GM12891 (cell line): ENCODE data around the gene ABL1.

Experiments used
- PAX5 ChIP-seq: IDR thresholded peaks from 2 replicates; pipeline ENCODE4 v1.6.1; 2011; ENCODE audit warnings: low read length, moderate library complexity, mild to moderate bottlenecking; ENCODE audit not compliant: insufficient read depth, severe bottlenecking
- POLR2A ChIP-seq: IDR thresholded peaks from 2 replicates; pipeline ENCODE4 v1.6.1; 2011; ENCODE audit warnings: low read depth, low read length, control low read depth
- POLR2AphosphoS5 ChIP-seq: IDR thresholded peaks from 2 replicates; pipeline ENCODE4 v1.6.1; 2011; ENCODE audit warnings: low read depth, low read length, control low read depth
- POU2F2 ChIP-seq: IDR thresholded peaks from 2 replicates; pipeline ENCODE4 v1.6.1; 2011; ENCODE audit warnings: low read depth, mild to moderate bottlenecking, control low read depth, low read length, moderate library complexity
- SPI1 ChIP-seq: IDR thresholded peaks from 2 replicates; pipeline ENCODE4 v1.6.1; 2011; ENCODE audit warnings: low read depth, low read length, control low read depth
- TAF1 ChIP-seq: IDR thresholded peaks from 2 replicates; pipeline ENCODE4 v1.6.1; 2011; ENCODE audit warnings: low read depth, low read length, control low read depth

DNA sequence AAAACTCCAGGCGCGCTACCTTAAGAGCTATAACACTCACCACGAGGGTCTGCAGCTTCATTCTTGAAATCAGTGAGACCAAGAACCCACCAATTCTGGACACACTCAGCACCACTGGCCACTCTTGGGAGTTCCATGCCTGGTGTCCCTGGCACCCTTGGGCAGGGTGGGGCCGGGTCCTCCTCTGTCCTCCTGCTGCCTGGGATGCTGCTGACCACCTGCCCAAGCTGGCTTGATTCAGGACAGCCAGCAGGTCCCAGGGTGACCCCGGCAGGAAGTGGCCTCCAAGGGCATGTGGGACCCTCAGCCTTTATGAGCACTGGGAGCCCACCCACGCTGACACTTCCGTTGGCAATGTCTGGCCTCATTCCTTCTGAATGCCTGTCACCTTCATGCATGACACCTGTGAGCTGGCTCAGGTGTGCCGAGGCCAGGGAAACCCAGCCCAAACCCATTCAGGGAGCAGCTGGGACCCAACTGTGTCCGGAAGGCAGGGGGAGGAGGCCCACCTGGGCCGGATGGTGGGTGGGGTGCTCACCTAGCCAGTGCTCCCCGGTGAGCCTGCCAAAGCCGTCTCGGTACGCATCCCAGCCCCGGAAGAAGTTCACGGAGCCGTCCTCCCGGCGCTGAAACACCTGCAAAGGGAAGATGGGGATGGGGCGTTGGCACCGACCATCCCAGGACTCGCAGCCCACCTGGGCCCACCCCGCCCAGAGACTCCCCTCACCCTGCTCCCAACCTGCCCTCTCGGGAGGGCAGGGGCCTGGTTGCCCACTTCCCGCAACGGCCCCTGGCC lies 76.4 kb downstream of the ABL1 start:
- TF ChIP-seq SPI1 (no peak), TAF1 (no peak), POLR2A (no peak), POLR2AphosphoS5 (no peak), POU2F2 (no peak), PAX5 (no peak)
